GM21367 (cell line): Measurements from ENCODE around the gene PGM5.
A peak's percentile ranks its signal among the peaks of the same experiment; 100 is the strongest.

Source experiments
- ATAC-seq: cut with Tn5 transposase; IDR thresholded peaks from one replicate; pipeline ENCODE4 v1.9.1; 2021; ENCODE audit not compliant: unreplicated experiment

Gene PGM5

DNA sequence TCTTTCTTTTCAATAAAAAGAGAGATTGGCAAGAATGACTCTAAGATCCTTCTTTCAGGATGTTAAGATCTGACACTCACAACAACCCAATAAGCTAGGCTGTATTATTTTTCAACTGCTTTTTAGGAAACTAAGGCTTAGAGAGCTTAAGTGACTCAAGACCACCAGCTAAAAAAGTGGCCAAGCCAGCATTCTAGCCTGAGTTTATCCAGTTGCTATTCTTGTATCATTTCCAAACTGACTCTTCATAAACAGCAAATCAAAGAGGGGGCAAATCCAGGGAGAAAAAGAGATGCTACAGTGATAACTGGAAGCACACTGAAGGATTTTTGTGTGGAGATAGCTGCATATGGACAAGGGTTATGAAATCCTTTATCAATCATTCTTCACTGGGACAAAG, 137.1 kb downstream of the PGM5 start:
- ATAC-seq, result no peak

DNA sequence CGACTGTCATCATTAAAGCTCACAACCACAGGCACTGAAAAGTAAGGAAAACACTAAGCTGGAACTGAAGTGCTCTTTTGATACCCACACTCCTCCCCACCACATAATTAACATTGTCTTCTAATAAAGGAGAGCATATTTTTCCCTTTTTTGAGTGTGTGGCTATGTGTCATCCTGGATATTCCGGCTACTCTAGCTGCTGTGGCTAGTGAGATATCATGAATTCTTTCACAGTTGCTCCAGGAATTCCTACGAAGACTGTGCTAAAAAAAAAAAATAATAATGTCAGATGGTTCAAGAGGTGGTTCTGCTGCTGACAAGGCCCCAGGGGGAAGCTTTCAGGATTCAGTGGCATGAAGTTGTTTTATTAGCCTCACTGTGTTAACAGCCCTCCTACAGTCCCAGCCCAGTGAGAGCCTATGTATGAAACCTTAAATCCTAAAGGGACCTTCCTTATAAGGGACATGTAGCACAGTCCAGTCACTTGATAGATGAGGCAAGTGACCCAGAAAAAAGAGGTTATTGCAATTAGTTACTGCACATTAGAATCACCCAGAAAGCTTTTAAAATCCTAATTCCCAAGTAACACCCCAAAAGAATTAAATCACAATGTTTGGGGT, 137.7 kb downstream of the PGM5 start:
- ATAC-seq, result no peak

DNA sequence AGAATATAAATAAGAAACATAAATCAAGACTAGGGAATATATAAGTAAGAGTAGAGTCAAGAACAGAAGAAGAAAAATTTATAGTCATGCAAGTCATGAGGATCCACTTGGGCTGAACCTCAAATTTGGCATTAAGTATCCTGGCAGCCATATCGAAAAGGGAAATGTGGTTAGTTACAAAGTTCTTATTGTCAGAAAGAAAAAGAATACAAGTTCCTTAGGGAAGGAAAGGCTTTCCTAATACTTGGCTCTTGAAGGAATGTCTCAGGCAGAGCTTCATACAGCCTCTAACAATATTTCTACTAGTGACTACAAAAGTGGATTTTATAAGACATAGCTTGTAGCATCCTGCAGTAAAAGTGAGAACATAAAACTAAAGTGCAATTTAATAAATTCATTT, 138.8 kb downstream of the PGM5 start:
- ATAC-seq, result no peak

DNA sequence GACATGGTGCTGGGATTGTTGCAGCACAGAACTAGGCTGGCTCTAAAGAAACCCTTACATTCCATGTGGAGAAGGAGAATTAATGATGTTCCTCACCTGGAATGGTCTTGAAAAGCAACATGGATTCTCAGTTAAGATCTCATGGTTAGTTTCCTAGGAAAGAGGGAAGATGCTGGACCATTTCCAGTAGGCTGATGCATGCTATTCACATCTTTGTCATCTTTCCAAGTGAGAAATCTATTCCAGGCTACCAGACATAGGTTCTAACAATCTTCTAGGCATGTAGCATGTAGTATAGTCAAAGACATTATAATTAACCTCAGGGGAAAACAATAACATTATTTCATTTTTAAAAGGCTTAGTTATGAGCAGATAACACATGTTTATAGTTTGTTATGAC, 139.9 kb downstream of the PGM5 start:
- no peak for ATAC-seq

DNA sequence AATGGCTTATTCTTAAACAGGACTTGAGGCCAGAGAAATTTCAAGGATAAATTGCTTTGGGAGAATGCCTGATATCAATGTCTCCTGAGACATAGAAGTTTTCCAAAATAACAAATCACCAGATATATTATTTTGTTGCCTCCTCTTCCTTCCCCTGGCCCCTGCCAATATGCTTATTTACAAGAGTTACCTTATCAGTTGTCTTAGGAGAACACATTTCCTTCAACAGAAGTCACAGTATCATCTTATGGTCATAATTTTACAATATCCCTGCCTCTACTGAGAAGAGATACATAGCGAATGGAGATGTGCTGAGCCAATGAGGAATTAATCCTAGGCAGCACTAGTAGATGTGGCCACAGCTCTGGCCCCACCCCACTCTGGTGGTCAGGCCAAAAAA, 141.2 kb downstream of the PGM5 start:
- no peak for ATAC-seq

DNA sequence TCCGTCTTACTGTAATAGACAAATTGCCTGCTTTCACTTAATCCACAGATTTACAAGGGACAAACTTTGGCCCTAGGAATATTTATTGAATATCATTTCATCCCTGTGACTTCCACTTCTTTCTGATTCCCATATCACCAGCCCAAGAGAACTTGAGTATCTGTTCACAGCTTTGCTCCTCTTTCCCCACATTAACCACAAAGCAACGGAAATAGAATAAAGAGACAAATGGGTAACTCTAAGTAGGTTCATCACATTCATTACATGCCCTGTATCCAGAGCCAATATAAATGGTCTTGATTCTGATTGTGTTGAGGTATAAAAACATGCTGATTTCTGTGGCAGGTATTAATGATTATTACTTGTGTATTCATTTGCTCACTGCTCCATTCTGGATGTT, 142.4 kb downstream of the PGM5 start:
- no peak for ATAC-seq

DNA sequence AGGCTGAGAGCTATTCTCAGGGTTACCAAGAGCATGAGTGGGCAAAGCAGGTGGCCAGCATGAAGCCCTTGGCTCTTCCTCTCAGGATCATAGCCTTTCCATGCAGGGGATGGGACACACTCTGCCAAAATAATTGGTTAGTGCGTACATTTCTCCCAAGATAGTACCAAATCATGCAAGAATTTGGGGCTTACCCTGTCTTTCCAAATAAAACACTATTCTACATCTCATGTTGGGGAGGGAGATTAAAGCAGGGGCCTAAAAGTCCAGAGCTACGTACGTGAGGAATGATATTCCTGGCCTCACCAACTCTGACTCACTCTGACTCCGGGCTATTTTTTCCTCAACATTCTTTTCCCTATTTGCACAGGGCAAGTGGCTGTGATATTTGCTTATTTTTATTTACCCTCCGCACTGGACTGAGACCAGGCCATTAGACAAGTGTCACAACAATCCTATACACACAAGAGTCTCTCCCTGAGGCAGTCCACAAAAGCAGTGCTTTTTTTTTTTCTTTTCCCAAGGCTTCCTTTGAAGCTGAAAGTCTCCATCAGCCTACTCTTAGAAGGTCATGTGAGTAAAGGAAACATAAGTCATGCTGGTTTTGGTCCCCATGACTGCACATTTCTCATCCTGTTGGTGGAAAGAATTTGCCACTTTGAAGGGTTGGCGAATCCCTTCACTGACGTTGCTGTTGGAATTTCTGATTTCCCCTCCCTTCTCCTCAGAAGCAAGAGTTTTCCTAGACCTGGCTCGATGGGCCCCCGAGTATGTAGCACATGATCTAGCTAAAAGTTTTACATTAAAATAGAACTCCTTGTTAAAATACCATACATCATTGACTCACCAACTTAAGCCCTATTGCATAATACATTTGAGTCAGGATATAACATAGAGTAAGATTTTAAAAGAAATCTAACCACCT, 144.3 kb downstream of the PGM5 start:
- no peak for ATAC-seq

DNA sequence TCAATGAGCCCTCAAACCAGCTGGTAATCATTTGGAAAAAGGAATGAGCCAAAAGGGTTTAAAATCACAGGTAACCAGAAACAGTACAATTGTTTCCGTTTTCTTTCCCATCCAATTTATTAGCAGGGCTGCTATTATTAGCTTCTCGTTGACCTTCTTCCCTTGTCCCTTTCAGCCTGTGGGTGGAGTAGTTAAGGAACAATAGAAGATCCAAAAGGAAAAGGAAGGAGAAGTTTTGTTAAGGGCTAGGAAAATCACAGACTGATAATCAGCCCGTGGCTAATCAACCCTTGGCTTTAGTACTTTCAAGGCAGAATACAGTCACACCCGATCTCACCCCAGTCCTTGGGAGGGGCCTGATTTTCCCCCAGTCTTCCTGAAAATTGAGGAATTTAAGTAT, 145.9 kb downstream of the PGM5 start:
- no peak for ATAC-seq

DNA sequence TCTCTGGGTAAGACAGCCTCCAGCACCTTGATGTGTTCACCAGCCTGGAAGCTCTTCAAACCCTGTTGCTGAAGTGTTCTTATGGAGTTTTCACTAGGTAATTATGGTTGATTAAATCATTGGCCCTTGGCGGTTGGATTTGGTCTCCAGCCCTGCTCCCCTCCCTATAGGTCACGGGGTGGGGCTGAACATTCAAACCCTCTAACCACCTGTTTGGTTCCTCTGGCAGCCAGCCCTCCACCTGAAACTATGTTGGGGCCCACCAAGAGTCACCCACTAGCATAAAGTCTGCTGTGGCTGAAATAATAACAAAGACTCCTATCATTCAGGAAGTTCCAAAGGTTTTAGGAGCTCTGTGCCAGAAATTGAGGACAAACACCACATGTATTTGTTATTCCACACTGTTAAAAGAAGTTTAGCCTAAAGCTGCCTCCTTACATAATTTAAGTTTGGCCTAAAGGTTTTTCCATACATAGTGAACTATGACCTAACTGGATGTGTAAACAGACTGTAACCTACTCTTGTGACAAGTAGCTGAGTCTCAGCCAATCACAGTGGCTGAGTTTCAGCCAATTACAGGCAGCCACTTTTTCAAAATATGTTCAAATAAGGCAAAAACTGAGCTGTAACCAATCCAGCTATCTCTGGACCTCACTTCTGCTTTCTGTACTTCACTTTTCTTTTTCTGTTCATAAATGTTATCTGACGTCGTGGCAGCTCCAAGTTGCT, 149.4 kb downstream of the PGM5 start:
- peak; percentile 58 for ATAC-seq

DNA sequence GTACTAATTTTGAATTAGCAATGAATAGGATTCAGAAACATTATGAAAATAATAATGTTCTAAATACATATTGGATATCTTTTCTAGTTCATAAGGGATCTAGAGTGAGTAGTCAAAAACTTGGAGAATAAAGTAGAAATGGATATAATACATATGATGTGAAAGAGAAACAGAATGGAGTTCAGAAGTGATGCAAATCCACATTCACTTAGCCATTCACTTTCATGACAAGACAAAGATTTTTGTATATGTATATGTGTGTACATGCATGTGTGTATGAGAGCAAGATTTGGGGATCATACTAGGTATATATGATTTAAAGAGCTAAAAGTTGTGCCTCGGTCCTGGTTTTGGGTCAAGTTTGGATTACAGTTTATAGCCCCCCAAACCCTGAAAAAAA, 150.1 kb downstream of the PGM5 start:
- ATAC-seq, result no peak

DNA sequence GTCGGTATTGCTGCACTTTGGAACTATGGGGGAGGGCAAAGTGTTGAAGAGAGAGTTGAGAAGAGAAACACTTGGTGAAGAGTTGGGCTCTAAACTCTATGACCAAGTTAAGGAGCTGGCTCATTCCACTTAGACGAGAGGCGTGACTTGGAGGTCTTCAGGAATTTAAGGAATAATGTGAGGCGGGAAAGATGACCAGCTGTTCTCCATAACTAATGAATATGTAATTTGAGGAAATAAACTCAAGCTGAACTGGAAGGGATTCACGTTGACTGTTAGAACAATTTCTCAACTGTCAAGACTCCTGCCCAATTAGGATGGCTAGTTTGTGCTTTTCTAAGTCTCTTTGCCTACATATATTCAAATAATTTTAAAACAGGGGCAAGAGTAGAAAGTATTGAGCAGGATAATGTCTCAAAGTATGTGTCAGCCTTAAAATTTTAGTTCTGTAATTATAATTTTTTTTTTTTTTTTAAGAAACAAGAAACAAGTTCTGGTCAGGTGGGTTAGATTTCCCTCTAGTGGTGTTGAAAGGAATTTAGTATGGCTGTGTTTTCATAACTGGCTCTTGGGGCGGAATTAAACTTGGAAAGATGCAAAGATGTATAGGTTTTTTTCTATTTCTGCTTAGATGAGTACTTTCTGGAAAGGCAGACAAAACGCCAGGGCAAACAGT, 150.9 kb downstream of the PGM5 start:
- ATAC-seq, result no peak

DNA sequence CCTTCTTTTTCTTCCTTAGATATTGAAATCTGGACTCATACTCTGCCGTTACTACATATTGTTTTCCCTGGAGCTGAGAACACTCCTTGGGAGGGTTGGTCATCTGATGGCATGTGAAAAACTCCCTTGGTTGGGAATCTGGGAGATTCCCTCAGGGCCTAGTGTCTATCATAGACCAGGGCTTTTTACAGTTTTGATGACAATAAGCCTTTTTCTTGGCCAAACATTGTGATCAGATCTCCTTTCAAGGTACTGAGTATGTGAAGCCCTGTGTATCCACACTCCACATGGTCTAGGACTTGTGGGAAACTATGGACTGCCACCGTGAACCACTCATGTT, 151.4 kb downstream of the PGM5 start:
- no peak for ATAC-seq

DNA sequence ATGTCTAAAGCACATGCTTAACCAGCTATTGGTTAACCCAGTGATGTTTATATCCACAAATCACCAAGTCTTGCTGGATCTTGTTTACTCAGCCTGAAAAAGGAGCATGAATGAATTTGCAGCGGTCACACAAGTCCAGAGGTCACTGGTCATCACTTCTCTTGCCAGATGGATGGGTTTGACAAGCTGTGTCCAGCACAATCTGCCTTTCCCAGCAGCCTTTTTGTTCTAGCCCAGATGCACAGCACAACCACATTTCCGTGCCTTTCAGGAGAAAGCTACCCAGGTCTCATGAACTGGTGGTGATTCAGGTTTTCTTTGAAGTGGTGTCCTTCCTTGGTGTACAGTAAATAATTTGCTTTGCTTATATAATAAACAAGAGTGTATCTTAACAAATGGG, 152.1 kb downstream of the PGM5 start:
- ATAC-seq, result no peak

DNA sequence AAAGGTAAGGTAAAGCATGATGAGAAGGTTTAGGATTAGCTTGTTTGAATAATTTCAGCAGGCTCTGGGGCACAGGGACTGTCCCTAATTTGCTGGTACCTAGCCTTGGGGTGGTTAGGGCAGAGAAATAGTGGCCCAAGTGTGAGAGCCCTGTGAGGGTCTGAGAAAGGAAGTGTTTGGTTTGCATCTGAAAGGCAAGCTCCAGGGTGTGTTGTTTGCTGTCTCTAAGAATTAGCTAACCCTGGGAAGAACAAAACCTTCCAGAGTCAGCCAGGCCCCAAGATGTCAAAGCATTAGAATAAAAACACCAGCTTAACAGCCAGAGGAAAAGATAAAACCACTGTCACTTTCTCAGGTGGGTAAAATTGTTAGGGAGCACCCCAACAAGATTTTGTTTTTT, 153.3 kb downstream of the PGM5 start:
- no peak for ATAC-seq

DNA sequence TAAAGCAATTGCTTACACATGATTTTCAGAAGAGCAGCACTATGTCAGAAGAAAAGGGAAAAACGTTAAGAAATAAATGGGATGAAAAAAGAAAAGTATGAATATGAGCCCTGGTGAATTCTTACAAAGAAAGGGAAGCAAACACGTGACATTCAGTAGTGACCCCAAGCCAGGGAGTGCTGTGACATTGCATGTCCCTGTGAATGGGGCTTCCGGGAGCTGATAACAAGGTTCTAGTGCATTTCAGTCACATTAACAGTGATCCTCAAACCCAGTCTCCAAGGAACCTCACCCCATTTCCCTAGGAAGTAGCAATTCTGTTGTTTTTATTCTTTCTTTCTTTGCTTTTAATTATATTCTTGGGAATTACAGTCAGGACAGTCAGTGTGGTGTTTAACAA, 157.0 kb downstream of the PGM5 start:
- no peak for ATAC-seq

DNA sequence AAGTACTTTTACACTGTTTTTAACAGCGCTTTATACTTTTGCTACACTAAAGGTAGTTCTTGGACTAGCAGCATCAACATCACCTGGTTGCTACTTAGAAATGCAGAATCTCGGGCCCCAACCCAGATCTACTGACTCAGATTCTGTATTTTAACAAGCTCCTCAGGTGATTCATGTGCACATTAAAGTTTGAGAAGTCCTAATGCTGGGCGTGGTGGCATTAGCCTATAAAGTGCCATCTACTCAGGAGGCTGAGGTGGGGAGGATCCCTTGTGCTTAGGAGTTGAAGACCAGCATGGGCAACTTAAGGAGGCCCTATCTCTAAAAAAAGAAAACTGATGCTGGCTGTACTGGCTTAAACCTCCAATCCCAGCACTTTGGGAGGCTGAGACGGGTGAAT, 157.6 kb downstream of the PGM5 start:
- ATAC-seq, result no peak

DNA sequence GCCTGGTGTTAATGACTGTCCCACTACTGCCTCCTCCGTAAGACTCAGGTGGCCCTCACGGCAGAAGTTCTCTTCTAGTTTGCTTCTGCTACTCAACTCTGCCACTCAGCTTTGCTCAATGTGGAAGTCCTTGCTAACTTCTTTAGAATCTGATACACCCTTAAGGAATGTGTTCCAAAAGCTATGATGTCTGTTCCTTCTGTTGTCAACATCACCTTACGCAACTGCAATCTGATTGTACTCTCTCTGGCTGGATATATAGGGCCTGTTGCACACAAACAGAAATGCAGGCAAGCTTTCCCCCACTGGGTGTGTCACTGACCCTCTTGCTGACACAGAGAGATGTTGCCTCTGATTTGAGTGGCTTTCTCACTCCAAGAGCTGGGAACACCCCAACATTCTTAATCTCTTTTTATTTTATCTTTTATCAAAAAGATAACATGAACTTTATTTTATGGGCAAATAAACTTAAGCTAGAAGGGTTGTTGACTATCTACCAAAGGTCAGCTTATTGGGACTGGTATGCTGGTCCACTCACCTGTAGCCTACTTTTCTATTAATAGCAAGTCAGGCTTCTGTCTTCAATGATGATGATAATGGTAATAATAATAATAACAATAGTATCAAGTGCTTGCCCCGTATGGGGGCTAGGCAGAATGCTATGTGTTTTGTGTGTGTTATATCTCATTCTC, 159.1 kb downstream of the PGM5 start:
- ATAC-seq, result no peak

DNA sequence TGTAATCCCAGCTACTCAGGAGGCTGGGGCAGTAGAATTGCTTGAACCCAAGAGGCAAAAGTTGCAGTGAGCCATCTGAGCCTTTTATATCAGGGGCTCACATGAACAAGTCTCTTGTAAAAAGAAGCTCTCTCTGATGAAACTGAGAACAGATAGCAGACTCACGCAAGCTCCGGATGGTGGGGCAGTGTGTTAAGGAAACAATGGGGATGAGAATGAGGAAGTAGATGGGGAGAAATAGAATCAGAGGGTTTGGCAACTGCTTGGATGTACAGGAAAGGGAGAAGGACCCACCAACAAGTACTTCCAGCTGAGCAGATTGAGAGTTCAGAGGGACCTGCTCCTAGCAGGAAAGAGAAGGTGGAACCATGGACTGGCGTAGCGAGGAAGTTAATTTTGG, 165.7 kb downstream of the PGM5 start:
- ATAC-seq, result no peak

DNA sequence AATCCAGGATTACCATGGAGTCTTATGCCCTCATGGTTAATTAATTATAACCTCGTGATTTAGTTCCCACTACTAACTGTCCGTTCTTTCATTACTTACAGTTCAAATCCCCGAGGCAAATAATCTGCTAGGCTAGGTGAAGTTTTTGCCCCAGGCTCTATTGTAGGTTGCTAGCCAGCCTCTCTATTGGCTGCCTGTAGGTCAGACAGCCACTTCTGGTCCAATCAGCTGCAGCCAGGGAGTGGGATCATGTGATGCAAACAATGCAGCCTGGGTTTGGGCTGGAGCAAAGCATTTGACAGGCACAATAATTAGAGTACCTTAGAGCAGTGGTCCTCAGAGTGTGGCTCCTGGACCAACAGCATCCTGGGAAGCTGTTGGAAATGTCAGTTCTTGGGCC, 166.5 kb downstream of the PGM5 start:
- ATAC-seq, result no peak

DNA sequence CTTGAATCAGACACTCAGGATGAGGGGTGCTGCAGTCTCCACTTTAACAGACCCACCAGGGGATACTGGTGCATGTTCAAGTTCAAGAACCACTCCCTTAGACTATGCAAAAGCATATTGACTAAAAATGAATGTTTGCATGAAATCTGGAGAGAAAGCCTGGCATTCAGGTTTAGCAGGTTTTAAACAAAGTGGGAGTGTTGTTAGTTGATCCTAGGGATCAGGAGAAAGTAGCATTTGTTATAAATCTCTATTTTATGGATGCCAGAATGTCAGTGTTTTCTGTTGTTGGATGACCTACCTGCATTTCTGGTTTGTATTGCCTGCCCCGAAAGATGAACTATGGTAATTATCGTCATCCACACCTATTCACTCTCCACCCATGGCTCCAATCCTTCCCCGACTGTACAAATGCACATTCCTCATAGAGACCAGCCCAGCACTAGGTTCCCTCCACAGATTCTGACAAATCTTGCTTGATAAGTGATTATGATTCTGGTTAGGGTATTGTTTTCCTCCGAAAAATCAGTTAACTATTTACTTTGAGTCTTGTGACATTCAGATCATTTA, 167.0 kb downstream of the PGM5 start:
- no peak for ATAC-seq

DNA sequence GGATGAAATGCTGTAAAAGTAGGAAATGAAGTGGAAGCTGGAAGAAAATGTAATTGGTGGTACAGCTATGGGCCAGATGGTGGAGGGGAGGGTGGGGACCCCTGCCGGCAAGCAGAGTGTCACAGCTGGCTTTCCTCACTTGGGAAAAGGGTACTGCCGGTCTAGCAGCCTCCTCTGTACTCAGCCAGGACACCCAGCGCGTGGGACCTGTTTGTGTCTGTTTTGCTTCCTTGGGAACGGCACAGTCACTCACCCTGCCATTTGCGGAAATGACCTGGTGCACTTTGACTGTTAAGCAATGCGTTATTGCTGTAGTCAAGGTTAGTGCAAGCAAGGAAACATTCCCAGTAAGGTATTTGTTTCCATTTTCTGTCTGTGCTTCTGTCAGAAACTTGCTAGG, 174.2 kb downstream of the PGM5 start:
- ATAC-seq, result no peak
